OCI-LY3 (cell line): Measurements from ENCODE around the gene OXLD1.
A peak's percentile ranks its signal among the peaks of the same experiment; 100 is the strongest.

Experiments
- H2AFZ ChIP-seq: fragments of 200-600, 300-600 bp; shearing (Covaris generic); 2 replicates; pipeline ENCODE4 v1.6.0; 2014; ENCODE audit warnings: antibody characterized with exemption, low read depth, low read length
- H3K27ac ChIP-seq: fragments of 200-600, 300-600 bp; sonication (generic); 2 replicates; pipeline ENCODE4 v1.5.1; 2014; ENCODE audit warnings: mild to moderate bottlenecking, low read length, moderate library complexity, mixed read lengths
- H3K27me3 ChIP-seq: fragments of 200-600, 300-600 bp; sonication (generic); 2 replicates; pipeline ENCODE4 v1.6.1; 2014; ENCODE audit warnings: low read depth, low read length, mixed read lengths
- H3K36me3 ChIP-seq: fragments of 200-600, 300-600 bp; sonication (generic); replicated peaks from 2 replicates; pipeline ENCODE3; 2014; ENCODE audit warnings: low read depth, low read length, mixed read lengths
- H3K4me1 ChIP-seq: fragments of 300-600, 200-600 bp; sonication (generic); 2 replicates; pipeline ENCODE4 v1.6.1; 2014; ENCODE audit warnings: low read length, mixed read lengths
- H3K4me2 ChIP-seq: fragments of 200-600, 300-600 bp; sonication (generic); 2 replicates; pipeline ENCODE4 v1.6.1; 2014; ENCODE audit warnings: low read length, mixed read lengths
- H3K4me3 ChIP-seq: fragments of 300-600, 200-600 bp; sonication (generic); 2 replicates; pipeline ENCODE4 v1.5.1; 2014; ENCODE audit warnings: antibody characterized with exemption, mild to moderate bottlenecking, low read length, moderate library complexity
- H3K79me2 ChIP-seq: fragments of 300-600, 200-600 bp; shearing (Covaris generic); 2 replicates; pipeline ENCODE4 v1.6.1; 2014; ENCODE audit warnings: mild to moderate bottlenecking, low read length, mixed read lengths
- H3K9ac ChIP-seq: fragments of 300-600, 200-600 bp; shearing (Covaris generic); 2 replicates; pipeline ENCODE4 v1.6.0; 2014; ENCODE audit warnings: mild to moderate bottlenecking, low read length, moderate library complexity
- H3K9me3 ChIP-seq: fragments of 200-600, 300-600 bp; shearing (Covaris generic); 2 replicates; pipeline ENCODE4 v1.6.1; 2014; ENCODE audit warnings: low read length, mixed read lengths; ENCODE audit not compliant: insufficient read depth
- H4K20me1 ChIP-seq: fragments of 200-600, 300-600 bp; sonication (generic); 2 replicates; pipeline ENCODE4 v1.6.1; 2016; ENCODE audit warnings: low read length, mixed read lengths; ENCODE audit not compliant: insufficient read depth
- EZH2phosphoT487 ChIP-seq: fragments of 200-600 bp; shearing (Covaris generic); IDR thresholded peaks from 2 replicates; pipeline ENCODE4 v1.6.1; 2018; ENCODE audit warnings: antibody characterized with exemption, mixed run types, low read depth
- TF ChIP-seq, protein P1 (sequence below): fragments of 200-600, 300-600 bp; sonication (generic); IDR thresholded peaks from 2 replicates; pipeline ENCODE4 v1.5.1; 2014; ENCODE audit warnings: antibody characterized with exemption, low read length, low read depth

OXLD1 gene

GRCh38 chr17:81660441-81660840 lies 6.0 kb downstream of the OXLD1 start:
- TF ChIP-seq, protein P1, sequence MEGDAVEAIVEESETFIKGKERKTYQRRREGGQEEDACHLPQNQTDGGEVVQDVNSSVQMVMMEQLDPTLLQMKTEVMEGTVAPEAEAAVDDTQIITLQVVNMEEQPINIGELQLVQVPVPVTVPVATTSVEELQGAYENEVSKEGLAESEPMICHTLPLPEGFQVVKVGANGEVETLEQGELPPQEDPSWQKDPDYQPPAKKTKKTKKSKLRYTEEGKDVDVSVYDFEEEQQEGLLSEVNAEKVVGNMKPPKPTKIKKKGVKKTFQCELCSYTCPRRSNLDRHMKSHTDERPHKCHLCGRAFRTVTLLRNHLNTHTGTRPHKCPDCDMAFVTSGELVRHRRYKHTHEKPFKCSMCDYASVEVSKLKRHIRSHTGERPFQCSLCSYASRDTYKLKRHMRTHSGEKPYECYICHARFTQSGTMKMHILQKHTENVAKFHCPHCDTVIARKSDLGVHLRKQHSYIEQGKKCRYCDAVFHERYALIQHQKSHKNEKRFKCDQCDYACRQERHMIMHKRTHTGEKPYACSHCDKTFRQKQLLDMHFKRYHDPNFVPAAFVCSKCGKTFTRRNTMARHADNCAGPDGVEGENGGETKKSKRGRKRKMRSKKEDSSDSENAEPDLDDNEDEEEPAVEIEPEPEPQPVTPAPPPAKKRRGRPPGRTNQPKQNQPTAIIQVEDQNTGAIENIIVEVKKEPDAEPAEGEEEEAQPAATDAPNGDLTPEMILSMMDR = no peak
- TF ChIP-seq EZH2phosphoT487 = no peak
- Histone ChIP-seq H3K4me2 (no peak overlapping the region), H3K36me3 (peaks cover 12% of the 10 kb centered on the region), H3K9me3 (no peaks in the 10 kb centered on the region), H3K9ac (no peak overlapping the region), H3K4me1 (peaks cover 18% of the 10 kb centered on the region), H3K4me3 (no peak overlapping the region), H4K20me1 (no peaks in the 10 kb centered on the region), H3K79me2 (peaks cover 7% of the 10 kb centered on the region), H2AFZ (no peak overlapping the region), H3K27me3 (no peaks in the 10 kb centered on the region), H3K27ac (no peak overlapping the region)

- no peak overlapping the region for H2AFZ ChIP-seq
- no peak for TF ChIP-seq EZH2phosphoT487
- TF ChIP-seq, protein P1 = no peak
- no peaks in the 10 kb centered on the region for H4K20me1 ChIP-seq
- peaks cover 10% of the 10 kb centered on the region for H3K4me1 ChIP-seq
- H3K27ac ChIP-seq = no peak overlapping the region
- no peaks in the 10 kb centered on the region for H3K9me3 ChIP-seq
- H3K9ac ChIP-seq = no peak overlapping the region
- no peak overlapping the region for H3K4me3 ChIP-seq
- H3K27me3 ChIP-seq = no peaks in the 10 kb centered on the region
- peak overlapping the region; percentile 20; the same call in 1 of the 2 replicates for H3K4me2 ChIP-seq
- peaks cover under 1% of the 10 kb centered on the region for H3K36me3 ChIP-seq
- no peaks in the 10 kb centered on the region for H3K79me2 ChIP-seq
These were observed 7.4 kb downstream of the OXLD1 start for GRCh38 chr17:81659038-81659437.

DNA sequence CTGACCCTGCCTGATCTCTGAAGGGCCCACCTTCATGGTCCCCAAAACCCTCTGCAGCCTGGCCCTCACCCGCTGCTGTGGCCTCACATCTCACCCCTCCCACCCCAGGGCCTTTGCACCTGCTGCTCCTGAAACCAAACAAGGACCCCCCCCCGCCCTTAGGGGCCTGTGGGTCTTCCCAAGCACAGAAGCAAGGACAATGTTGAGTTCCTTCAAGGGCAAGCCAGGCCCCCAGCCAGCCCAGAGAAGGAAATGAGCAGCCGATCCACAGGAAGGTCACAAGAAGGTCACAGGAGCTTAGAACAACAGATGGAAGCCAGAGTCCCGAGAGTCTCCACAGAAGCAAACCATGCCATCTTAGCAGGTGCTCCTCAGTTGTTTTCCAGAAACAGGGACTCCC lies 9.6 kb downstream of the OXLD1 start:
- H4K20me1 ChIP-seq = no peaks in the 10 kb centered on the region
- H2AFZ ChIP-seq = no peak overlapping the region
- no peaks in the 10 kb centered on the region for H3K27me3 ChIP-seq
- peaks cover 8% of the 10 kb centered on the region for H3K4me1 ChIP-seq
- H3K4me3 ChIP-seq = no peak overlapping the region
- no peaks in the 10 kb centered on the region for H3K36me3 ChIP-seq
- no peaks in the 10 kb centered on the region for H3K9me3 ChIP-seq
- no peak overlapping the region for H3K9ac ChIP-seq
- TF ChIP-seq, protein P1 = no peak
- no peak for TF ChIP-seq EZH2phosphoT487
- H3K79me2 ChIP-seq = no peaks in the 10 kb centered on the region
- no peak overlapping the region for H3K27ac ChIP-seq
- no peak overlapping the region for H3K4me2 ChIP-seq

DNA sequence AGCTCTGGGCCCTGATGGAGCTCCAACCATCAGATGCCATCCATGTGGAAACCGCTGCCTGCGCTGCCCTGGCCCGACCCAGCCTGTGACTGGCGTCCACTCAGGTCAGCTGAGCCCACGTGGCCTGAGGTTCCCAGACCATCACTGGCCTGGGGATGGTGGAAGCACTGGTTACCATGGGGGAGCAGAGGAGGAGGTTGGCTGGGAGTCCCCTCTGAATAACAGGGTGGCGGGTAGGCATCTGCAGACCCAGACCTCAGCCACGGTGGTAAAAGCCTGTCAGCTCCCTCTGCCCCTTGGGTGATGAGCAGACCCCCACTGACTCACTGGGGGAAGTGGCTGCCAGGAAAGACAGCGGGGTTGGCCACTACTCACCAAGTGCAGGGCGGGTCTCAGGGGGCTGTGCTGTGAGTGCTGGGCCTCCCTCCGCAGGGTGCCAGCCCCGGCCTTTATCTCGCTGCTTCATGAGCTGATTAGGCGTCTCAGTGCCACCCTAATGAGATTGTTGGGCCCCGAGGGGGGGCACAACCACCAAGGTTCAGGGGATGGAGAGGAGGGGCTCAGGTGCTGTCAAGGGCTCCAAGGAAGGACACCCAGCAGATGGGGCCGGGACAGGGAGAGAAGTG lies 10.2 kb downstream of the OXLD1 start, which contains the start of gene PDE6G:
TSS of gene PDE6G (minus strand) at position 425 of the 626 bp plus-strand sequence. CDS start 3,237 bp downstream, outside the sequence.
- H3K27me3 ChIP-seq = no peaks in the 10 kb centered on the region
- H3K4me2 ChIP-seq = no peak within 1 kb of the TSS
- H3K9me3 ChIP-seq = no peaks in the 10 kb centered on the region
- no peak within 1 kb of the TSS for H3K4me3 ChIP-seq
- peaks cover 8% of the 10 kb centered on the region for H3K4me1 ChIP-seq
- no peak within 1 kb of the TSS for H3K9ac ChIP-seq
- H4K20me1 ChIP-seq = no peaks in the 10 kb centered on the region
- H2AFZ ChIP-seq = no peak within 1 kb of the TSS
- H3K36me3 ChIP-seq = no peaks in the 10 kb centered on the region
- H3K79me2 ChIP-seq = no peaks in the 10 kb centered on the region
- no peak for TF ChIP-seq EZH2phosphoT487
- TF ChIP-seq, protein P1 = no peak
- no peak within 1 kb of the TSS for H3K27ac ChIP-seq
